Mononuclear cell (primary cell): ENCODE data around the gene ROGDI. TPM values are rescaled to one million over a fixed set of nuclear protein-coding genes. Genes with fewer than 3 reads are reported as not detected.

Source experiments
- H3K27me3 ChIP-seq: 2 replicates; pipeline ENCODE4 v1.6.0; 2011; ENCODE audit warnings: low read length, control low read depth; ENCODE audit not compliant: insufficient read depth
- H3K4me1 ChIP-seq: 2 replicates; pipeline ENCODE4 v1.5.1; 2011; ENCODE audit warnings: mild to moderate bottlenecking, low read length, control low read depth; ENCODE audit not compliant: insufficient read depth
- H3K4me3 ChIP-seq: 2 replicates; pipeline ENCODE4 v1.5.1; 2011; ENCODE audit warnings: mild to moderate bottlenecking, low read length, moderate library complexity
- H3K9me3 ChIP-seq: 2 replicates; pipeline ENCODE4 v1.5.1; 2011; ENCODE audit warnings: low read depth, mild to moderate bottlenecking, control low read depth, low read length
- total RNA-seq: library from RNA; depleted of rRNA; stranded (reverse); fragments of >200 nt; gene quantifications from one replicate; pipeline ENCODE4 v1.2.3, GENCODE V29; 2012

The ROGDI gene
- total RNA-seq, 1 donor = 19.3 TPM

- Histone ChIP-seq H3K27me3 (no peaks in the 10 kb centered on the region), H3K9me3 (no peaks in the 10 kb centered on the region), H3K4me1 (no peaks in the 10 kb centered on the region), H3K4me3 (no peak overlapping the region)
Measured at GRCh38 chr16:4749700-4750257, 52.7 kb downstream of the ROGDI start.

GRCh38 chr16:4748682-4749411 lies 53.6 kb downstream of the ROGDI start:
- Histone ChIP-seq H3K4me3 (no peak overlapping the region), H3K9me3 (no peaks in the 10 kb centered on the region), H3K4me1 (no peaks in the 10 kb centered on the region), H3K27me3 (no peaks in the 10 kb centered on the region)

GRCh38 chr16:4747906-4748681 lies 54.3 kb downstream of the ROGDI start:
- no peak overlapping the region for H3K4me3 ChIP-seq

GRCh38 chr16:4746991-4747574 lies 55.4 kb downstream of the ROGDI start:
- H3K4me1 ChIP-seq = no peaks in the 10 kb centered on the region
- H3K9me3 ChIP-seq = no peaks in the 10 kb centered on the region
- H3K27me3 ChIP-seq = no peaks in the 10 kb centered on the region
- no peak overlapping the region for H3K4me3 ChIP-seq

More at GRCh38 chr16:4747906-4748681, 54.3 kb downstream of the ROGDI start:
- no peaks in the 10 kb centered on the region for H3K9me3 ChIP-seq
- H3K4me1 ChIP-seq = no peaks in the 10 kb centered on the region
- H3K27me3 ChIP-seq = no peaks in the 10 kb centered on the region

Other genes with a start within 250 kb of the ROGDI start
- gene C16orf96, start 246.3 kb downstream of the ROGDI start, total RNA-seq = 0.42 TPM
- 7.9 TPM for gene UBALD1, start 187.7 kb downstream of the ROGDI start, total RNA-seq
- 40.8 TPM for gene MGRN1, start 177.8 kb downstream of the ROGDI start, total RNA-seq
- gene NUDT16L1, start 109.1 kb downstream of the ROGDI start, total RNA-seq = 28.0 TPM
- 3.8 TPM for gene ANKS3, start 68.4 kb downstream of the ROGDI start, total RNA-seq
- gene DNAAF8, start 68.1 kb downstream of the ROGDI start, total RNA-seq = not detected
- 7.7 TPM for gene ZNF500, start 35.5 kb downstream of the ROGDI start, total RNA-seq
- not detected for gene SEPTIN12, start 14.3 kb downstream of the ROGDI start, total RNA-seq
- not detected for gene SMIM22, start 7.3 kb downstream of the ROGDI start, total RNA-seq
- 49.7 TPM for gene GLYR1, start 44.7 kb upstream of the ROGDI start, total RNA-seq
- 47.1 TPM for gene UBN1, start 44.8 kb upstream of the ROGDI start, total RNA-seq
- not detected for gene PPL, start 134.5 kb upstream of the ROGDI start, total RNA-seq
- gene SEC14L5, start 155.7 kb upstream of the ROGDI start, total RNA-seq = 1.6 TPM
- 29.6 TPM for gene NAGPA, start 231.3 kb upstream of the ROGDI start, total RNA-seq